Measurements from ENCODE around the gene NOTO.

NOTO gene

GRCh38 chr2:73235315-73236028 lies 33.1 kb downstream of the NOTO start:
- no peak for DNase-seq

DNA sequence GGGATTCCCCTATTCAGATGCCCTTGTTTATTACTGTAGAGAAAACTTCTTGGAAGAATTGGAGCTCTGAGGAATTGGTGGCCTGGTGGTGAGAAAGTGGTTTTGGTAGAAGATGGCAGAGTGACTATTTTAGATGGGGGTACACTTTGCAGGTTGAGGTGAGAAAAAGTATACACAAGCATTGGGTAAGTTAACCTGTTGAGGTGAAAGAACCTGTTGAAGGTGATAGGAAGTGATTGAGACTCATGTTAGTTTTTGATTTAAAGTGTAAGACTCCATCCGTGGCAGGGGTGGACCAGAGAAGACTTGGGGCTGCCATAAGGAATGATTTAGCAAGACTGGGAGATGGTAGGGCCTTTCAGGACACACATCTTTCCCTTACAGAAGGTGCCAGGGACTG lies 34.8 kb downstream of the NOTO start:
- no peak for DNase-seq

GRCh38 chr2:73238149-73238548 lies 35.8 kb downstream of the NOTO start:
- DNase-seq: no peak

DNA sequence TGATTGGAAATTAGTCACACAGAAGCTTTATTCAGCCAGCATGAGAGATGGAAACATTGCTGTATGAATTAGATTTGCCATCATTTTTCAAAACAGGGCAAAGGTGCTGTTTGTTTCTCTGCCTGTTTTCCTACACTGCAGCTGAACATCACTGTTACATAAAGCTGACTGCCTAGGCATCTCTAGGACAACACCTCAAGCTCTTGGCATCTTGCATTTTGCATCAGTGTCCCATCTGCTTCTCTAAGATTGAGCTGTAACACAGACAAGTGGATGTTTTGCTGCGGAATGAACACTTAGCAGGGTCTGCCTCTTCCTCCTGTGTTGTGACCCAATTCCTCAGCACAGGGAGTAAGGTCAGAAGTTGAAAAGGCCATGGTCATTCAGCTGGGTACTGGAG lies 36.6 kb downstream of the NOTO start:
- DNase-seq: no peak

- no peak for DNase-seq
Observed at GRCh38 chr2:73239776-73240175, 37.4 kb downstream of the NOTO start.

DNA sequence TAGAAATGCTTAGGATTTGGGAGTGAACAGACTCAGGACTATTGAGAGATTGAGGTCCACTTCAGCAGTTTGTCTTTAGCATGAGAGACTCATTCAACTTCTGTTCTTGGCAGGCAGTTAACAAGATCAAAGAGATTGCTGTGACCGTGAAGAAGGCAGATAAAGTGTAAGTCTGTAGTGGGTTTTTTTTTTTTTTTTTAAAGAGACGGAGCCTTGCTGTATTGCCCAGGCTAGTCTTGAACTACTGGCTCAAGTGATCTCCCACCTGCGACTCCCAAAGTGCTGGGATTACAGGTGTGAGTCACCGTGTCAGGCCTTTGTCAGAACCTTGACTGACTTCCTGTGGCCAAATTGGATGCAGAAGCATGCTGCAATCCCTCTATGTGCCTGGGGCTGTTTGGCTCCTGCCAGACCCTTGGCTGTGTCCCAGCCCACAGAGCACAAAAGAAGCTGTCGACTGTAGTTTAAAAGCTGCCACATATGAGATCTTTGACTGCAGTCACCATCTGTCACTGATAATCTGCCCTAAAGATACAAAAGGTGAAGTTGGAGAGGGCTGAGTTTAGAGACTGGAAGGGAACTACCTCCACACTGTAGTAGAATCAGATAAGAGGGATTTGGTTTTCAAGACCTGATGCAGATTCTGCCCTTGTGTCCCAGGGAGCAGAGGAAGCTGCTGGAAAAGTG lies 41.7 kb downstream of the NOTO start:
- peak; percentile 19 for DNase-seq

- no peak for DNase-seq
Observed at GRCh38 chr2:73244580-73244979, 42.2 kb downstream of the NOTO start.

- DNase-seq: no peak
Observed at GRCh38 chr2:73246850-73247249, 44.5 kb downstream of the NOTO start.

DNA sequence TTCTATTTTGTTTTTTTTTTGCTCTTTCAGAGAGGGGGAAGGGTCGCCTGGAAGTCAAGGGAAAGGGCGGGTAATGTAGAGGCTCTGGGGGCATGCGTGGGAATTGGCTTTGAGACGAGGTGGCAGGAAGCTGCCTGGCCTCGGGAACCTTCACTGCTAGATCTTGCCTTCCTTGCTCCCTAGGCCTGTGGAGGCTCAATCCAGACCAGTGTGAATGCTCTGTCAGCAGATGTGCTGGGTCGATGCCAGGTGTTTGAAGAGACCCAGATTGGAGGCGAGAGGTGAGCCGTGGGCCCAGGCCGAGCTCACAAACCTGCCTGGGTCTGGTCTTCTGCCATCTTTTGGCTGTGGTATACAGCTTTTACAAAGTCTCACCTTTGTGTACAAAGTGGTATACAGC lies 47.3 kb downstream of the NOTO start:
- DNase-seq: no peak

DNA sequence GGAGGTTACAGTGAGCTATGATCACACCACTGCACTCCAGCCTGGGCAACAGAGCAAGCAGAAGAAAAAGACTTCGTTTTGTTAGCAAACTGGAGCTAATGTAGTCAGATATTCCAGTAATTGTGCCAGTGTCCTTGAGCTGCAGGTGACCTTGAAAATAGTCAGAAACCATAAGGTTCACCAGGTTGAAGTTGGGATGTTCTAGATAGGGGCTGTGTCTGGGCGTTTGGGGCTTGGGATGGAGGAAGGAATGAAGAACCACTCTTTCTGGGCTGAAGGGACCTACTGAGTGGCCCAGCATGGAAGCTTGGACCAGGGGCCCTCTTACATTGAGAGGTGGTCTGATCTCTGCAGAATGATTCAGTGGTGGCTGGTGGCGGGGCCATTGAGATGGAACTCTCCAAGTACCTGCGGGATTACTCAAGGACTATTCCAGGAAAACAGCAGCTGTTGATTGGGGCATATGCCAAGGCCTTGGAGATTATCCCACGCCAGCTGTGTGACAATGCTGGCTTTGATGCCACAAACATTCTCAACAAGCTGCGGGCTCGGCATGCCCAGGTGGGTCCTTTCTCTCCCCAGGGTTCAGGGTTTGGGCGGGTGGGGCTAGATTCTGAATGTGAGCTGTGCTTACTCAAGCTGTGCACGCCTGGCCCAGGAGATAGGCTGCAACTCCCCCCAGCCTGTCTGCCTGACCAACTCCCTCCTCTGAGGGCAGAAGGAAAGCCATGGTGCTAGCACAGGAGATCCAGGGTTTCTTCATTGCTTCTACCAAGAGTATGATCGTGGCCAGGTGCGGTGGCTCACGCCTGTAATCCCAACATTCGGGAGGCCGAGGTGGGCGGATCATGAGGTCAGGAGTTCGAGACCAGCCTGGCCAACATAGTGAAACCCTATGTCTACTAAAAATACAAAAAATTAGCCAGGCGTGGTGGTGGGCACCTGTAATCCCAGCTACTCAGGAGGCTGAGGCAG lies 48.8 kb downstream of the NOTO start:
- DNase-seq: peak; percentile 20

DNA sequence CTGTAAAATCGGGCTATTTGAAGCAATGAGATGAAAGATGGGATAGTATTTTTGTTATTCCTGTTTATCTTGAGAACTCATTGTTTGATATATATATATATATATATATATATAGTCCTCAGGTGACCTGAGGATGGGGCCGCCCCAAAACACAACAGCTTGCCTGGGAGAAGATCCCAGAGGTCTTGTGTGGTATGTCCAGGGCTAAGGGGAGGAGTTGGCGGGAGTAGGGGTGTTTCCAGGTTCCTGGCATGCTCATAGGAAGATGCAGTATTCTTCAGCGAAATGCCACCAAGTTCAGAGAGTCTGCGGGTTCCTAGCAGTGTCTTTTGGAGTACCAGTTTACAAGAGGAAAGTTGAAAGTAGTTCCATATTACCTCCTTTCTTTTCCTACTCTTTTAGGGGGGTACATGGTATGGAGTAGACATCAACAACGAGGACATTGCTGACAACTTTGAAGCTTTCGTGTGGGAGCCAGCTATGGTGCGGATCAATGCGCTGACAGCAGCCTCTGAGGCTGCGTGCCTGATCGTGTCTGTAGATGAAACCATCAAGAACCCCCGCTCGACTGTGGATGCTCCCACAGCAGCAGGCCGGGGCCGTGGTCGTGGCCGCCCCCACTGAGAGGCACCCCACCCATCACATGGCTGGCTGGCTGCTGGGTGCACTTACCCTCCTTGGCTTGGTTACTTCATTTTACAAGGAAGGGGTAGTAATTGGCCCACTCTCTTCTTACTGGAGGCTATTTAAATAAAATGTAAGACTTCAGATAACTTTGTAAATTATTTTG lies 50.1 kb downstream of the NOTO start:
- DNase-seq: no peak

- peak; percentile 43 for DNase-seq
Observed at GRCh38 chr2:73253400-73253799, 51.0 kb downstream of the NOTO start.

GRCh38 chr2:73253901-73254300 lies 51.5 kb downstream of the NOTO start:
- DNase-seq: peak; percentile 28

- no peak for DNase-seq
Observed at GRCh38 chr2:73254343-73255006, 52.1 kb downstream of the NOTO start.

DNA sequence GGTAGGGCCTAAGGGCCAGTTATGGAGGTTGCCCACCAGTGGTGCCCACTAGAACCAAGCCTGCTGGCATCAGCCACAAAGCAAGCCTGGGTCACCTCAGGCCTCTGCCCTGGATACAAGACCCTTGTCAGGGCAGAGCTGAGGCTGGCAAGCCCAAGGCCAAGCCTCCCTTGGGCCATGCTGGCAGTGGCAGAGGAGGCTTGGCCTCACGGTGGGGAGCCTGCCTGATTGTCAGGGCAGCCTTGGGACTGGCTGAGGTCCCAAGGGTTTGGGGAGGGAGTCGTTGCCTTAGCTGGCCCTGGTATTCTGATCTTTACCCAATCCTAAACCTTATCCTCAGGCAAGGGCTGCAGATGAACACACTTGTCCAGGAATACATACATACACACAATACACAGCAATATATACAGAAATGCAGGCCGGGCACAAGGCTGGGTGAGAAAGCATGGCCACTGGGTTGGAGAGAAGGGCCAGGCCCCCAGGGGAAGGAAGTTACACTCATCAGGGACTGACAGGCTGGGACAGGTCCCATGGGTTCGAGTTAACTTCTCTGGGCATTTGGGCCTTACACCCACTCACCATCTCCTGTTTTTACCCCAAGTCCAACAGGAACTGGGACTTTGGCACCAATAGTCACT lies 52.8 kb downstream of the NOTO start:
- DNase-seq: no peak

- peak; percentile 13 for DNase-seq
Observed at GRCh38 chr2:73255907-73256617, 53.7 kb downstream of the NOTO start.

DNA sequence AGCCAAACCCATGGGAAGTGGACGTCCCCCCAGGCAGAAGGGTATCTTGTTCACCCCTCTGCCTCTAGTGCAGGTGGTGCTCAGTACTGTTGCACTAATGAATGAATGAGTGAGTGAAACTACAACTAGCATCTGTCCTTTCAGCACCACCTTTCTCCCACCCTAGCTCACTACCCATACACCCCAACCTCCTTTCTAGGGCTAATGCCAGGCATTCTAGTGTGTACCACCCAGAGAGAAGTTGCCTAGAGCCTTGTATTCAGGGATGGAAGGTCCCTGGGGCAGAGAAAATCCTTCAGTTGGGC lies 54.2 kb downstream of the NOTO start:
- DNase-seq: no peak

DNA sequence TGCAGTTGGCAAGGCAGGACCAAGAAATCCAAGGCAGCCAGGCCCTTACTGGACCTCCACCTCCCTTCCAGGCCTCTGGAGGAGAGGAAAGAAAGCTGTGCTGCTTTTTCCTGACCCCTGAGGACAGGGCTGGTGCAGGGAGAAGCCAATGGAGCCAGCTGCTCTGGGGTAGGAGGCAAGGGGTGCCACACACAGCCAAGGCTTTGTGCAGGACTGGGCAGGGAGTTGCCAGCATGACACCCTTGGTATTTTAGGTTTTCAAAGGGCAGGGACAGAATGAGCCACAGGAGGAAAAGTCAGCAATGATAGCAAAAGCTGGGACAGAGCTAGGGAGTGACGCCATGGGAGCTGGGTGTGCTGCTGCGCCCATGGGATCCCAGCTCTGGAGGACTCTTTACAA lies 54.6 kb downstream of the NOTO start:
- no peak for DNase-seq

GRCh38 chr2:73257425-73258125 lies 55.2 kb downstream of the NOTO start:
- no peak for DNase-seq

GRCh38 chr2:73258186-73258912 lies 56.0 kb downstream of the NOTO start:
- no peak for DNase-seq
